Mucosa of descending colon (tissue), 3 donors: ENCODE measurements around the gene ETV4. TPM values are rescaled to one million over a fixed set of nuclear protein-coding genes. Genes with fewer than 3 reads are reported as not detected.
"Not testable (repeated sequence)": the region's sequence is repeated elsewhere in the genome, so short reads cannot be mapped to it uniquely, and the experiment has no call there.

Experiments
- ATAC-seq: fragments of 200-7000 bp; cut with Tn5 transposase; one replicate; pipeline ENCODE4 v1.9.1; 2020; ENCODE audit warnings: mild to moderate bottlenecking, moderate library complexity
- DNase-seq, 3 donors: peaks; one replicate each; pipeline ENCODE4 v3.0.0-alpha.2; 2020
- H3K36me3 ChIP-seq: fragments of 200-600 bp; one replicate; pipeline ENCODE4 v1.8.0; 2021; ENCODE audit warnings: low read depth, mild to moderate bottlenecking
- H3K4me1 ChIP-seq: fragments of 200-600 bp; one replicate; pipeline ENCODE4 v1.8.0; 2021; ENCODE audit warnings: low read depth, mild to moderate bottlenecking
- H3K4me3 ChIP-seq: fragments of 200-600 bp; one replicate; pipeline ENCODE4 v1.8.0; 2021; ENCODE audit warnings: mild to moderate bottlenecking
- H3K9me3 ChIP-seq: fragments of 200-600 bp; one replicate; pipeline ENCODE4 v1.8.0; 2021; ENCODE audit warnings: mild to moderate bottlenecking
- CTCF ChIP-seq: fragments of 200-600 bp; IDR thresholded peaks from one replicate; pipeline ENCODE4 v1.8.0; 2022; ENCODE audit warnings: antibody characterized with exemption, mild to moderate bottlenecking
- intact Hi-C, 2 donors: fragments of 100-400 bp; cut with DNase I in 1 of 2; cut with micrococcal nuclease in 1 of 2; formaldehyde crosslinking; loops; one replicate each; pipeline versions ENCODE4 v1.11.0 to v1.11.1; 2022; cut with DNase I, micrococcal nuclease
- total RNA-seq, 3 donors: library from RNA; stranded (reverse); fragmentation: NEBNext Ultra II Directional in 2 of 3; extraction: Animal tissue kit (Norgen Biotek cat#: 25700) in 2 of 3; gene quantifications; one replicate each; pipeline versions ENCODE4 v1.2.1 to v1.2.4, GENCODE V29; 2021 to 2023
- donor health status: DM: no; HTN: no; CAD: no; lungs with moderate emphysema.
- donor health status: DM: no; HTN: no; CAD: no.
- donor health status: DM: no; HTN: yes; CAD: no.

The ETV4 gene
- total RNA-seq, 3 donors from 2014 or later: 0.67 to 0.72 (median 0.70) TPM

GRCh38 chr17:43517615-43518386 lies 28.3 kb downstream of the ETV4 start:
- intact Hi-C loops: no loop called here
- DNase-seq (no peak), ATAC-seq (no peak)
- TF ChIP-seq CTCF: no peak
- Histone ChIP-seq H3K9me3 (no peaks in the 10 kb centered on the region), H3K36me3 (no peaks in the 10 kb centered on the region), H3K4me1 (no peaks in the 10 kb centered on the region), H3K4me3 (no peak overlapping the region)

GRCh38 chr17:43517161-43517560 lies 29.0 kb downstream of the ETV4 start:
- Histone ChIP-seq H3K9me3 (no peaks in the 10 kb centered on the region), H3K4me3 (no peak overlapping the region), H3K36me3 (peaks cover 2% of the 10 kb centered on the region), H3K4me1 (no peaks in the 10 kb centered on the region)
- ATAC-seq (no peak), DNase-seq (no peak)
- intact Hi-C loops: no loop called here
- no peak for TF ChIP-seq CTCF

- intact Hi-C loops: no loop called here
- TF ChIP-seq CTCF: no peak
- H3K4me3 ChIP-seq: no peak overlapping the region
- DNase-seq (no peak), ATAC-seq (no peak)
- peaks cover 2% of the 10 kb centered on the region for H3K36me3 ChIP-seq
- no peaks in the 10 kb centered on the region for H3K9me3 ChIP-seq
- no peaks in the 10 kb centered on the region for H3K4me1 ChIP-seq
Observed at GRCh38 chr17:43515656-43516055, 30.5 kb downstream of the ETV4 start.

DNA sequence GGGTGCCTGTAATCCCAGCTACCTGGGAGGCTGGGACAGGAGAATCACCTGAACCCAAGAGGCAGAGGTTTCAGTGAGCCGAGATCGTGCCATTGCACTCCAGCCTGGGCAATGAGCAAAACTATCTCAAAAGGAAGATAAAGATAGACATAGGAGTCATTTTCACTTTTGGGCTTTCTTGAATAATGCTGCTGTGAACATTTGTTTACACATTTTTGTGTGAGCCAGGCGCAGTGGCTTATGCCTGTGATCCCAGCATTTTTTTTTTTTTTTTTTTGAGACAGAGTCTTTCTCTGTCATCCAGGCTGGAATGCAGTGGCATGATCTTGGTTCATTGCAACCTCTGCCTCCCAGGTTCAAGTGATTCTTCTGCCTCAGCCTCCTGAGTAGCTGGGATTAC lies 34.9 kb downstream of the ETV4 start:
- ATAC-seq, H3K4me1 ChIP-seq, H3K4me3 ChIP-seq, H3K36me3 ChIP-seq, DNase-seq, H3K9me3 ChIP-seq, intact Hi-C loops: not testable (repeated sequence)

GRCh38 chr17:43509440-43509839 lies 36.7 kb downstream of the ETV4 start:
- H3K9me3 ChIP-seq, H3K36me3 ChIP-seq, ATAC-seq, H3K4me1 ChIP-seq, H3K4me3 ChIP-seq, DNase-seq, intact Hi-C loops: not testable (repeated sequence)

- no peak for DNase-seq
Observed at GRCh38 chr17:43490621-43491020, 55.5 kb downstream of the ETV4 start.

More at GRCh38 chr17:43490621-43491020, 55.5 kb downstream of the ETV4 start:
- no peaks in the 10 kb centered on the region for H3K9me3 ChIP-seq
- no peak overlapping the region for H3K4me3 ChIP-seq
- intact Hi-C loops: no loop called here
- ATAC-seq: no peak
- peaks cover 16% of the 10 kb centered on the region for H3K36me3 ChIP-seq
- no peak for TF ChIP-seq CTCF
- H3K4me1 ChIP-seq: peaks cover 6% of the 10 kb centered on the region
